ENCODE results near the gene SNX17. TPM values are rescaled to one million over a fixed set of nuclear protein-coding genes. Genes with fewer than 3 reads are reported as not detected.
A peak's percentile ranks its signal among the peaks of the same experiment; 100 is the strongest.

SNX17 gene
- total and polyA plus RNA-seq, 2 donors (not counting 1 experiment from before 2014, with no cell fraction given), result 118 to 155 TPM

DNA sequence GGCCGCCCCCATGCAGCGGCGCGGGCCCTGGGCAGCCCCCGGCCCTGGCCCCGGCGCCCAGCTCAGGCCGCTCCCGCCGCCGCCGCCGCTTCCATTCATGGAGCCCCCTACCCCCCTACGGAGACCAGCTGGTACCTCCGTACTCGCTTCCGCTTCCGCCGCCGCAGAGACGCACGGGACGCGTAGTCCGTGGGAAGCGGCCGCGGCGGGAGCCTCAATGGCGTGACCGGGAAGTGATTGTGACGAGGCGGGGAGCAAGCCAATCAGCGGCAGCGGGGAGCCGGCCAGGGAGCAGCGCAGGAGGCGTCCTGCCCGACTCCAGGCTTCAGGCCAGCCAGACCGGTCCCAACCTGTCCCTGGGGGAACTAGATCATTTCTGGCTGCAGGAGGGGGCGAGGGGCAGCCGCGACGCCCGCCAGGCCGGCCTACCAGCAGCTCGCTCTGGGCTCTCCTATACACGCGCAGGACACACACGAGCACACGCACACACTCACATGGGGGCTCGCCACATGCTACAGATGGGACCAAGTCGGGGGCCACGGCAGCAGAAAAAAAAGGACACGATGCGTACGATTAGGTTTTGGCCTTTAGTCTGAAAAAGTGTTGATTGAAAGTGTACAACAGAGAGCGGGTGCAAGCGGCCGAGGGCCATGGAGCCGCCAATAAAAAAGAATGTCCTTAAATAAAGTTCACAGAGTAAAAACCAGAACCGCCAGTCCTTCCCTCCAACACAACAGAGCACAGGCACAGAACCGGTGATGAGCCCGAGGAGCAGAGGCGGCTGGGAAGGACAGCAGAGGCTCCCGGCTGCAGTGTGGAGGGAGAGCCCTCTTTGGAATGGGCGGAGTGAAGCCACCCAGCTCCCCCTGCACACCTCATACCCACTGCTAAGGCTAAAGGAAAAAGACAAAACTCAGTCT, 10.5 kb downstream of the SNX17 start, which contains the start of gene ZNF513:
TSS of gene ZNF513 (minus strand) at position 109 of the 920 bp plus-strand sequence. CDS start 208 bp downstream, outside the sequence.
- H3K4me2 ChIP-seq (ENCODE audit: extremely low read depth, insufficient read depth, low read length), result peak within 1 kb of the TSS; percentile 100
- H3K4me1 ChIP-seq (ENCODE audit: control insufficient read depth, extremely low read depth, insufficient read depth, low read length), result peaks cover 3% of the 10 kb centered on the region
- peaks cover 37% of the 10 kb centered on the region for H3K36me3 ChIP-seq (ENCODE audit: control insufficient read depth, insufficient read depth, low read length)
- DNase-seq (ENCODE audit: low read depth in 2 of 2), result peak; percentile 94
- H3K9me3 ChIP-seq (ENCODE audit: control insufficient read depth, insufficient read depth, low read depth, low read length), result no peaks in the 10 kb centered on the region
- peak within 1 kb of the TSS; percentile 99 for H3K27ac ChIP-seq (ENCODE audit: insufficient read depth, low read length)
- peak within 1 kb of the TSS; percentile 90 for H3K9ac ChIP-seq (ENCODE audit: insufficient read depth, low read length)
- TF ChIP-seq, protein P1, sequence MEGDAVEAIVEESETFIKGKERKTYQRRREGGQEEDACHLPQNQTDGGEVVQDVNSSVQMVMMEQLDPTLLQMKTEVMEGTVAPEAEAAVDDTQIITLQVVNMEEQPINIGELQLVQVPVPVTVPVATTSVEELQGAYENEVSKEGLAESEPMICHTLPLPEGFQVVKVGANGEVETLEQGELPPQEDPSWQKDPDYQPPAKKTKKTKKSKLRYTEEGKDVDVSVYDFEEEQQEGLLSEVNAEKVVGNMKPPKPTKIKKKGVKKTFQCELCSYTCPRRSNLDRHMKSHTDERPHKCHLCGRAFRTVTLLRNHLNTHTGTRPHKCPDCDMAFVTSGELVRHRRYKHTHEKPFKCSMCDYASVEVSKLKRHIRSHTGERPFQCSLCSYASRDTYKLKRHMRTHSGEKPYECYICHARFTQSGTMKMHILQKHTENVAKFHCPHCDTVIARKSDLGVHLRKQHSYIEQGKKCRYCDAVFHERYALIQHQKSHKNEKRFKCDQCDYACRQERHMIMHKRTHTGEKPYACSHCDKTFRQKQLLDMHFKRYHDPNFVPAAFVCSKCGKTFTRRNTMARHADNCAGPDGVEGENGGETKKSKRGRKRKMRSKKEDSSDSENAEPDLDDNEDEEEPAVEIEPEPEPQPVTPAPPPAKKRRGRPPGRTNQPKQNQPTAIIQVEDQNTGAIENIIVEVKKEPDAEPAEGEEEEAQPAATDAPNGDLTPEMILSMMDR (conservative IDR thresholded peaks at IDR 0.05 in 1 of 2, IDR thresholded peaks at IDR 0.05 in 1 of 2; ENCODE audit: low read depth in 1 of 2, low read length in 2 of 2), result no peak
- no peak for TF ChIP-seq EZH2 (IDR thresholded peaks at IDR 0.05; ENCODE audit: low read length, missing control alignments)
- peak within 1 kb of the TSS; percentile 70 to 91 (median 84) for H3K4me3 ChIP-seq (replicated peaks in 1 of 4; ENCODE audit: control extremely low read depth in 1 of 4, insufficient read depth in 1 of 4, low read depth in 3 of 4, low read length in 4 of 4)
- H4K20me1 ChIP-seq (ENCODE audit: control insufficient read depth, extremely low read depth, insufficient read depth, low read length), result no peaks in the 10 kb centered on the region
- H3K27me3 ChIP-seq (ENCODE audit: control insufficient read depth, insufficient read depth, low read length), result no peaks in the 10 kb centered on the region
- H2AFZ ChIP-seq (ENCODE audit: low read length), result no peak within 1 kb of the TSS
- H3K79me2 ChIP-seq (ENCODE audit: control insufficient read depth, insufficient read depth, low read length), result peaks cover 17% of the 10 kb centered on the region

DNA sequence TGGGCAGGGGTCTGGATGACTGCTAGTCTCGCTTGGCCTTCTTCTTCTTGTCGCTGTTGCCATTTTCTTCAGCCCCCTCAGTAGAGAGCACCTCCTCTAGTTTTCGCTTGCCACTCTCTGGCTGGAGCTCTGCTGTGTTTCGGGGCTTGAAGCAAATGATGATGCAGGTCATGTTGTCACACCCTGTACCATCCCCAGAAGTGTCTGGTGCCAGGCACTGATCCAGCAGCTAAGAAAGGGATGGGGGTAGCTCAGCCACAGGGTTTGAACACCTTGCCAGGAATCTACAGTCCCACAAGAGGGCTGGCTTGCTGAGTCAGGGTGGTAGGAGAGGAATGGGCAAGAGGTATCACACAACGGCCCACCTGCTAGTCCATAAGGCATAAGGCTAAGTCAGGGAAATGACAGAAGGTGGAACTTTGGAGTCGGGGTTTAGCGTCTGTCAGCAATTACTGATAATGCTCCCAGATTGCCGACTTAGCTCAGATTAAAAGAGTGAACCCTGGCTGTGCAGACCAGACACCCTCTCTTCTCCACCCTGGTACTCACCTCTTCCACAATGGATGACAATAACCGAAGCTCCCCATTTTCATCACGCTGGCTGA, 11.3 kb downstream of the SNX17 start:
- peak overlapping the region; percentile 90 for H3K9ac ChIP-seq (ENCODE audit: insufficient read depth, low read length)
- H3K9me3 ChIP-seq (ENCODE audit: control insufficient read depth, insufficient read depth, low read depth, low read length), result no peaks in the 10 kb centered on the region
- peaks cover 3% of the 10 kb centered on the region for H3K4me1 ChIP-seq (ENCODE audit: control insufficient read depth, extremely low read depth, insufficient read depth, low read length)
- no peak for DNase-seq (ENCODE audit: low read depth in 2 of 2)
- H3K36me3 ChIP-seq (ENCODE audit: control insufficient read depth, insufficient read depth, low read length), result peaks cover 32% of the 10 kb centered on the region
- H3K4me3 ChIP-seq (replicated peaks in 1 of 4; ENCODE audit: control extremely low read depth in 1 of 4, insufficient read depth in 1 of 4, low read depth in 3 of 4, low read length in 4 of 4), result no peak overlapping the region
- H3K4me2 ChIP-seq (ENCODE audit: extremely low read depth, insufficient read depth, low read length), result peak overlapping the region; percentile 74
- H4K20me1 ChIP-seq (ENCODE audit: control insufficient read depth, extremely low read depth, insufficient read depth, low read length), result no peaks in the 10 kb centered on the region
- peak overlapping the region; percentile 99 for H3K27ac ChIP-seq (ENCODE audit: insufficient read depth, low read length)
- H3K27me3 ChIP-seq (ENCODE audit: control insufficient read depth, insufficient read depth, low read length), result no peaks in the 10 kb centered on the region
- peaks cover 17% of the 10 kb centered on the region for H3K79me2 ChIP-seq (ENCODE audit: control insufficient read depth, insufficient read depth, low read length)
- TF ChIP-seq, protein P1 (conservative IDR thresholded peaks at IDR 0.05 in 1 of 2, IDR thresholded peaks at IDR 0.05 in 1 of 2; ENCODE audit: low read depth in 1 of 2, low read length in 2 of 2), result no peak
- no peak for TF ChIP-seq EZH2 (IDR thresholded peaks at IDR 0.05; ENCODE audit: low read length, missing control alignments)
- H2AFZ ChIP-seq (ENCODE audit: low read length), result no peak overlapping the region
